GM12878 (cell line): Measurements from ENCODE around the gene UTS2. TPM values are rescaled to one million over a fixed set of nuclear protein-coding genes. Genes with fewer than 3 reads are reported as not detected.

Experiments used
- ATAC-seq: fragments of 200-7000 bp; cut with Tn5 transposase; 3 replicates; pipeline ENCODE4 v1.9.1; 2020; ENCODE audit warnings: mild to moderate bottlenecking, moderate library complexity
- BruUV-seq: library from RNA; stranded (reverse); fragments of 400-500 nt; replicated peaks from 2 replicates; lab custom pipeline; 2021; lab: Mats Ljungman, UMichigan
- CTCF ChIA-PET: fragments of 300-600 bp; sonication (Branson Sonifier 250); formaldehyde crosslinking; extraction: SDS; loops from one replicate; lab custom pipeline; 2021; ENCODE audit warnings: inconsistent platforms; lab: Yijun Ruan, JAX
- POLR2A ChIA-PET: fragments of 350-600 bp; formaldehyde crosslinking; extraction: SDS; loops from one replicate; lab custom pipeline; 2021; ENCODE audit warnings: inconsistent platforms; lab: Charles Lee
- RAD21 ChIA-PET: fragments of 300-600 bp; sonication (Branson Sonifier 250); formaldehyde crosslinking; loops from one replicate; lab custom pipeline; 2023; ENCODE audit warnings: antibody characterized with exemption; ENCODE audit not compliant: unreplicated experiment; lab: Charles Lee
- SMC1A ChIA-PET: fragments of 300-600 bp; sonication (Branson Sonifier 250); formaldehyde crosslinking; loops from one replicate; lab custom pipeline; 2023; ENCODE audit not compliant: unreplicated experiment, uncharacterized antibody; lab: Charles Lee
- DNase-seq: peaks from one replicate; pipeline ENCODE4 v3.0.0-alpha.2; 2011; ENCODE audit warnings: low read depth, low spot score
- FAIRE-seq: peaks from 3 replicates; lab custom pipeline; 2011; peaks lifted over from hg19 to GRCh38; lab: Jason Lieb, UNC
- H2AFZ ChIP-seq: 2 replicates; pipeline ENCODE4 v1.6.0; 2011; ENCODE audit warnings: low read depth, low read length, control low read depth; ENCODE audit not compliant: control insufficient read depth
- H3K27ac ChIP-seq: 2 replicates; pipeline ENCODE4 v1.5.1; 2011; ENCODE audit warnings: control low read depth; ENCODE audit not compliant: control insufficient read depth, insufficient read depth
- H3K27me3 ChIP-seq, 2 experiments: replicated peaks in 1 of 2; 2 replicates each; pipeline versions ENCODE4 v1.6.0 to v1.6.1; 2011; ENCODE audit warnings: low read length in 1 of 2; ENCODE audit not compliant: control insufficient read depth in 2 of 2, insufficient read depth in 2 of 2
- H3K36me3 ChIP-seq, 2 experiments: 2 replicates each; pipeline ENCODE4 v1.5.1; 2011; ENCODE audit warnings: low read length in 1 of 2; ENCODE audit not compliant: control insufficient read depth in 2 of 2, insufficient read depth in 2 of 2
- H3K4me1 ChIP-seq: 2 replicates; pipeline ENCODE4 v1.6.1; 2011; ENCODE audit warnings: mild to moderate bottlenecking, low read length, moderate library complexity, mixed read lengths; ENCODE audit not compliant: control insufficient read depth, insufficient read depth
- H3K4me2 ChIP-seq: 2 replicates; pipeline ENCODE4 v1.6.0; 2011; ENCODE audit warnings: control low read depth; ENCODE audit not compliant: control insufficient read depth, insufficient read depth
- H3K4me3 ChIP-seq: fragments of 200-600 bp; sonication (generic); 2 replicates; pipeline ENCODE4 v1.5.1; 2016
- H3K79me2 ChIP-seq: 2 replicates; pipeline ENCODE4 v1.6.0; 2011; ENCODE audit warnings: low read length; ENCODE audit not compliant: control insufficient read depth, insufficient read depth
- H3K9ac ChIP-seq: 2 replicates; pipeline ENCODE4 v1.8.0; 2011; ENCODE audit warnings: low read length, control low read depth, mixed read lengths; ENCODE audit not compliant: control insufficient read depth, insufficient read depth
- H3K9me3 ChIP-seq: replicated peaks from 3 replicates; pipeline ENCODE4 v1.5.1; 2011; ENCODE audit warnings: mild to moderate bottlenecking, low read length; ENCODE audit not compliant: control insufficient read depth, insufficient read depth
- H4K20me1 ChIP-seq: 2 replicates; pipeline ENCODE4 v1.6.0; 2011; ENCODE audit not compliant: control insufficient read depth, insufficient read depth
- CUX1 ChIP-seq: IDR thresholded peaks from 2 replicates; pipeline ENCODE4 v1.6.1; 2012; ENCODE audit warnings: improper control_type of control experiment, low read depth, low read length; ENCODE audit not compliant: insufficient replicate concordance
- IKZF1 ChIP-seq: fragments of 450-650 bp; conservative IDR thresholded peaks from 2 replicates; pipeline ENCODE4 v1.6.1; 2017; ENCODE audit warnings: antibody characterized with exemption, mild to moderate bottlenecking
- KDM1A ChIP-seq: fragments of 200-600 bp; sonication (generic); IDR thresholded peaks from 2 replicates; pipeline ENCODE4 v1.6.1; 2016; ENCODE audit warnings: borderline replicate concordance
- KLF5 ChIP-seq: fragments of 450-650 bp; IDR thresholded peaks from 2 replicates; pipeline ENCODE4 v1.6.1; 2014; ENCODE audit warnings: mild to moderate bottlenecking; ENCODE audit not compliant: partially characterized antibody
- MAX ChIP-seq: IDR thresholded peaks from 2 replicates; pipeline ENCODE4 v1.6.1; 2012; ENCODE audit warnings: low read depth, low read length, improper control_type of control experiment
- NFYB ChIP-seq: IDR thresholded peaks from 2 replicates; pipeline ENCODE4 v1.6.1; 2011; ENCODE audit warnings: low read depth, mild to moderate bottlenecking, low read length, improper control_type of control experiment, moderate library complexity; ENCODE audit not compliant: insufficient read depth
- NKRF ChIP-seq: fragments of 450-650 bp; conservative IDR thresholded peaks from 2 replicates; pipeline ENCODE4 v1.6.1; 2017; ENCODE audit warnings: mild to moderate bottlenecking, moderate library complexity
- SIN3A ChIP-seq: IDR thresholded peaks from 2 replicates; pipeline ENCODE4 v1.6.1; 2012; ENCODE audit warnings: low read depth, low read length, improper control_type of control experiment
- SIX5 ChIP-seq: IDR thresholded peaks from 2 replicates; pipeline ENCODE4 v1.6.1; 2011; ENCODE audit warnings: mild to moderate bottlenecking, low read depth, low read length, moderate library complexity; ENCODE audit not compliant: severe bottlenecking
- STAT3 ChIP-seq: IDR thresholded peaks from 2 replicates; pipeline ENCODE4 v1.6.1; 2011; ENCODE audit warnings: low read depth, low read length, improper control_type of control experiment
- TAF1 ChIP-seq: IDR thresholded peaks from 2 replicates; pipeline ENCODE4 v1.6.1; 2011; ENCODE audit warnings: mild to moderate bottlenecking, low read depth, low read length, borderline replicate concordance
- ZBED1 ChIP-seq: IDR thresholded peaks from 2 replicates; pipeline ENCODE4 v1.6.1; 2016; ENCODE audit warnings: borderline replicate concordance
- ZNF592 ChIP-seq: fragments of 450-650 bp; IDR thresholded peaks from 2 replicates; pipeline ENCODE4 v1.6.1; 2017; ENCODE audit warnings: mild to moderate bottlenecking, moderate library complexity
- WGBS: methylation state at CpG from one replicate; pipeline ENCODE4 v1.1.6; 2016; ENCODE audit warnings: low lambda C conversion rate; ENCODE audit not compliant: insufficient replicate concordance, insufficient coverage; ENCODE audit errors: missing lambda C conversion rate; 5-methylcytosine and 5-hydroxymethylcytosine counted together
- in situ Hi-C: fragments of 300-500 bp; cut with MboI; formaldehyde crosslinking; loops from 9 replicates; pipeline ENCODE4 v1.14.3; 2018; ENCODE audit warnings: mixed read lengths
- intact Hi-C: fragments of 100-400 bp; cut with micrococcal nuclease; formaldehyde crosslinking; loops from one replicate; pipeline ENCODE4 v1.14.2; 2022; ENCODE audit not compliant: unreplicated experiment
- polyA plus RNA-seq, 11 experiments: library from polyadenylated mRNA; depleted of rRNA in 4 of 11; unstranded in 6 of 11; stranded (reverse) in 5 of 11; fragments of >200 nt; fragmentation: Nextera tagmentation in 4 of 11; fragmentation: Illumina TruSeq in 1 of 11; extraction: Ambion mirVana in 4 of 11; extraction: Trizol in 1 of 11; gene quantifications; 1 replicate in 1 of 11; 2 replicates in 10 of 11; pipeline versions ENCODE4 v1.2.1 to v1.2.3, GENCODE V29; 2011 to 2016; ENCODE audit warnings: inconsistent platforms in 2 of 11, missing spikeins in 2 of 11, low read depth in 1 of 11
- total RNA-seq, 4 experiments: library from RNA; depleted of rRNA in 3 of 4; stranded (reverse); fragments of >200 nt in 3 of 4; fragmentation: Illumina TruSeq in 1 of 4; extraction: Trizol in 1 of 4; gene quantifications; 2 replicates each; pipeline versions ENCODE4 v1.2.1 to v1.2.3, GENCODE V29; 2013 to 2021

The UTS2 gene
- total and polyA plus RNA-seq, 10 of the 15 experiments (the other 5 are each of a cell fraction or from before 2014, with no cell fraction given) = not detected

GRCh38 chr1:7838714-7839113 lies 14.2 kb downstream of the UTS2 start:
- ChIA-PET SMC1A (no interaction called here), POLR2A (no interaction called here), CTCF (no interaction called here), RAD21 (no interaction called here)
- Histone ChIP-seq H3K9me3 (peaks cover 3% of the 10 kb centered on the region; the same call in 1 of the 3 replicates), H3K4me2 (no peak overlapping the region), H3K79me2 (no peaks in the 10 kb centered on the region), H3K27ac (no peak overlapping the region), H3K9ac (no peak overlapping the region), H3K36me3 (no peaks in the 10 kb centered on the region), H3K27me3 (no peaks in the 10 kb centered on the region), H3K4me1 (no peaks in the 10 kb centered on the region), H3K4me3 (no peak overlapping the region), H4K20me1 (no peaks in the 10 kb centered on the region), H2AFZ (no peak overlapping the region)
- BruUV-seq = no TSS peak
- in situ Hi-C loops = no loop called here
- FAIRE-seq (no peak), DNase-seq (no peak), ATAC-seq (no peak)
- WGBS = 74% methylated on average over 2 of the region's 2 CpGs
- TF ChIP-seq SIN3A (no peak), KDM1A (no peak), KLF5 (no peak), NKRF (no peak), ZNF592 (no peak), STAT3 (no peak), TAF1 (no peak), MAX (no peak), ZBED1 (no peak), IKZF1 (no peak), CUX1 (no peak), NFYB (no peak), SIX5 (no peak)
- intact Hi-C loops = no loop called here
